Measurements from ENCODE around the gene CYP3A4.
"Not testable (repeated sequence)": the region's sequence is repeated elsewhere in the genome, so short reads cannot be mapped to it uniquely, and the experiment has no call there.

The CYP3A4 gene
- 0 reads per million in 3 experiments for total RNA-seq

GRCh38 chr7:99784007-99784406 lies at the start of gene CYP3A4:
TSS of gene CYP3A4 (minus strand) at chr7:99784184. CDS start at chr7:99784081, 103 bp downstream.
- DNase-seq = no peak

GRCh38 chr7:99833289-99833877 lies 49.4 kb upstream of the CYP3A4 start:
- DNase-seq = no peak

GRCh38 chr7:99831595-99831994 lies 47.6 kb upstream of the CYP3A4 start:
- no peak for DNase-seq

GRCh38 chr7:99829524-99830160 lies 45.7 kb upstream of the CYP3A4 start:
- DNase-seq = no peak

- no peak for DNase-seq
Measured at GRCh38 chr7:99828811-99829210, 44.8 kb upstream of the CYP3A4 start.

- DNase-seq = no peak
Measured at GRCh38 chr7:99827040-99827778, 43.2 kb upstream of the CYP3A4 start.

GRCh38 chr7:99825873-99826272 lies 41.9 kb upstream of the CYP3A4 start:
- no peak for DNase-seq

- no peak for DNase-seq
Measured at GRCh38 chr7:99825452-99825851, 41.5 kb upstream of the CYP3A4 start.

GRCh38 chr7:99824091-99824490 lies 40.1 kb upstream of the CYP3A4 start:
- DNase-seq = no peak

- DNase-seq = no peak
Measured at GRCh38 chr7:99822731-99823718, 39.0 kb upstream of the CYP3A4 start.

GRCh38 chr7:99820408-99821027 lies 36.5 kb upstream of the CYP3A4 start:
- DNase-seq = no peak

GRCh38 chr7:99808766-99809165 lies 24.8 kb upstream of the CYP3A4 start:
- DNase-seq = no peak

GRCh38 chr7:99806839-99807478 lies 23.0 kb upstream of the CYP3A4 start:
- DNase-seq = no peak

- DNase-seq = no peak
Measured at GRCh38 chr7:99805641-99806040, 21.7 kb upstream of the CYP3A4 start.

- DNase-seq = not testable (repeated sequence)
Measured at GRCh38 chr7:99803118-99803517, 19.1 kb upstream of the CYP3A4 start.

GRCh38 chr7:99801407-99801806 lies 17.4 kb upstream of the CYP3A4 start:
- not testable (repeated sequence) for DNase-seq

GRCh38 chr7:99798972-99799371 lies 15.0 kb upstream of the CYP3A4 start:
- DNase-seq = no peak

GRCh38 chr7:99795864-99796263 lies 11.9 kb upstream of the CYP3A4 start:
- not testable (repeated sequence) for DNase-seq

- no peak for DNase-seq
Measured at GRCh38 chr7:99794585-99795502, 10.9 kb upstream of the CYP3A4 start.

GRCh38 chr7:99793443-99793842 lies 9.5 kb upstream of the CYP3A4 start:
- no peak for DNase-seq

GRCh38 chr7:99792967-99793366 lies 9.0 kb upstream of the CYP3A4 start:
- DNase-seq = no peak

Data from central memory CD4-positive, alpha-beta T cell (primary cell).